HepG2 (cell line): Measurements from ENCODE around the gene KSR1. TPM values are rescaled to one million over a fixed set of nuclear protein-coding genes. Genes with fewer than 3 reads are reported as not detected.
A peak's percentile ranks its signal among the peaks of the same experiment; 100 is the strongest.
"Not testable (repeated sequence)": the region's sequence is repeated elsewhere in the genome, so short reads cannot be mapped to it uniquely, and the experiment has no call there.

Experiments used
- ATAC-seq: fragments of 200-7000 bp; cut with Tn5 transposase; 3 replicates; pipeline ENCODE4 v1.9.1; 2020; ENCODE audit warnings: mild to moderate bottlenecking, moderate library complexity
- BruUV-seq: library from RNA; stranded (reverse); fragments of 400-500 nt; replicated peaks from 2 replicates; lab custom pipeline; 2021; lab: Mats Ljungman, UMichigan
- CTCF ChIA-PET: fragments of 300-600 bp; formaldehyde crosslinking; extraction: SDS; loops from one replicate; lab custom pipeline; 2021; ENCODE audit warnings: low total read pairs, inconsistent platforms, low intra/inter-chr PET ratio; lab: Yijun Ruan, JAX
- POLR2A ChIA-PET: fragments of 350-600 bp; sonication (Branson Sonifier 250); formaldehyde crosslinking; loops from one replicate; lab custom pipeline; 2020; ENCODE audit warnings: antibody characterized with exemption, inconsistent platforms; lab: Yijun Ruan, JAX
- DNase-seq: peaks from one replicate; pipeline ENCODE4 v3.0.0-alpha.2; 2015; ENCODE audit warnings: low spot score
- FAIRE-seq: peaks from 3 replicates; lab custom pipeline; 2011; peaks lifted over from hg19 to GRCh38; lab: Jason Lieb, UNC
- H2AFZ ChIP-seq: one replicate; pipeline ENCODE4 v1.6.1; 2011; ENCODE audit warnings: low read length, inconsistent platforms
- H3K27ac ChIP-seq: fragments of 300-600 bp; 3 replicates; pipeline ENCODE4 v1.8.0; 2011; ENCODE audit warnings: mixed run types, mild to moderate bottlenecking, mixed read lengths, low read length, inconsistent platforms; ENCODE audit not compliant: insufficient read depth; ENCODE audit errors: extremely low read length
- H3K27me3 ChIP-seq, 2 experiments: fragments of 200-600 bp in 1 of 2; 2 replicates in 1 of 2; 3 replicates in 1 of 2; pipeline versions ENCODE4 v1.6.0 to v1.8.0; 2011; ENCODE audit warnings: low read length in 2 of 2, mild to moderate bottlenecking in 2 of 2, moderate library complexity in 2 of 2, inconsistent platforms in 1 of 2; ENCODE audit not compliant: insufficient read depth in 2 of 2, control insufficient read depth in 1 of 2
- H3K36me3 ChIP-seq, 2 experiments: fragments of 200-600 bp in 1 of 2; replicated peaks in 1 of 2; 2 replicates in 1 of 2; 3 replicates in 1 of 2; pipeline versions ENCODE4 v1.5.1 to v1.8.0; 2011; ENCODE audit warnings: low read length in 2 of 2, inconsistent platforms in 1 of 2; ENCODE audit not compliant: insufficient read depth in 2 of 2, control insufficient read depth in 1 of 2
- H3K4me1 ChIP-seq: 2 replicates; pipeline ENCODE4 v1.5.1; 2012; ENCODE audit warnings: low read length, inconsistent platforms; ENCODE audit not compliant: insufficient read depth
- H3K4me2 ChIP-seq: 2 replicates; pipeline ENCODE4 v1.6.0; 2011; ENCODE audit warnings: low read depth, low read length, inconsistent platforms
- H3K4me3 ChIP-seq, 3 experiments: fragments of 200-600 bp in 1 of 3; sonication (generic), shearing (Covaris generic) in 1 of 3; replicated peaks in 1 of 3; 2 replicates each; pipeline ENCODE4 v1.5.1; 2011 to 2016; ENCODE audit warnings: low read length in 3 of 3, inconsistent platforms in 2 of 3, low read depth in 2 of 3, mild to moderate bottlenecking in 2 of 3, control low read depth in 1 of 3, mixed read lengths in 1 of 3; ENCODE audit not compliant: insufficient read depth in 1 of 3
- H3K79me2 ChIP-seq: one replicate; pipeline ENCODE4 v1.6.1; 2011; ENCODE audit warnings: low read length, inconsistent platforms; ENCODE audit not compliant: insufficient read depth
- H3K9ac ChIP-seq: 2 replicates; pipeline ENCODE4 v1.6.0; 2011; ENCODE audit warnings: mild to moderate bottlenecking, low read depth, low read length, inconsistent platforms; ENCODE audit not compliant: insufficient read depth
- H3K9me3 ChIP-seq: 2 replicates; pipeline ENCODE4 v1.5.1; 2012; ENCODE audit warnings: mild to moderate bottlenecking, low read length
- H4K20me1 ChIP-seq: 2 replicates; pipeline ENCODE4 v1.6.0; 2011; ENCODE audit warnings: inconsistent platforms, mild to moderate bottlenecking, low read length, moderate library complexity; ENCODE audit not compliant: insufficient read depth
- EP300 ChIP-seq, 3 experiments: sonication (generic) in 1 of 3; formaldehyde crosslinking in 1 of 3; IDR thresholded peaks; 2 replicates each; pipeline versions ENCODE4 v1.5.1 to v1.6.1; 2011 to 2020; ENCODE audit warnings: low read depth in 2 of 3, low read length in 2 of 3, borderline replicate concordance in 1 of 3, improper control_type of control experiment in 1 of 3, mild to moderate bottlenecking in 1 of 3, missing genetic modification reagents in 1 of 3, moderate library complexity in 1 of 3
- WGBS: methylation state at CpG from one replicate; pipeline ENCODE4 v1.1.6; 2017; ENCODE audit warnings: low lambda C conversion rate; 5-methylcytosine and 5-hydroxymethylcytosine counted together
- in situ Hi-C: cut with HindIII; loops from 2 replicates; pipeline ENCODE4 v1.10.0; 2017; ENCODE audit warnings: low pct_unique_long_range_greater_than_20kb; ENCODE audit not compliant: extremely low pct_ligation_motif_present
- intact Hi-C: fragments of 100-400 bp; cut with micrococcal nuclease; formaldehyde crosslinking; loops from one replicate; pipeline ENCODE4 v1.10.0; 2022; ENCODE audit not compliant: unreplicated experiment
- polyA plus RNA-seq, 8 experiments: library from polyadenylated mRNA; depleted of rRNA in 3 of 8; stranded (reverse) in 7 of 8; unstranded in 1 of 8; fragments of >200 nt; fragmentation: Illumina TruSeq in 4 of 8; extraction: Trizol in 4 of 8; gene quantifications; 2 replicates each; pipeline versions ENCODE4 v1.2.1 to v1.2.3, GENCODE V29; 2011 to 2016; ENCODE audit warnings: low read depth in 4 of 8, missing spikeins in 1 of 8, mixed read lengths in 1 of 8; ENCODE audit not compliant: insufficient read depth in 1 of 8
- total RNA-seq, 5 experiments: library from RNA; depleted of rRNA; stranded (reverse); fragments of >200 nt; fragmentation: Illumina TruSeq; extraction: Trizol; gene quantifications; 2 replicates each; pipeline ENCODE4 v1.2.3, GENCODE V29; 2016; ENCODE audit warnings: low read depth in 1 of 5
- TF ChIP-seq, protein P1 (sequence below): sonication (generic); formaldehyde crosslinking; IDR thresholded peaks from 2 replicates; pipeline ENCODE4 v1.5.0; 2020; ENCODE audit warnings: mild to moderate bottlenecking, missing genetic modification reagents, moderate library complexity
- TF ChIP-seq, protein P2 (sequence below): sonication (generic); formaldehyde crosslinking; IDR thresholded peaks from 2 replicates; pipeline ENCODE4 v1.4.0; 2020; ENCODE audit warnings: missing genetic modification reagents, mild to moderate bottlenecking, borderline replicate concordance
- TF ChIP-seq, protein P3 (sequence below): sonication (generic); formaldehyde crosslinking; IDR thresholded peaks from 2 replicates; pipeline ENCODE4 v1.4.0; 2020; ENCODE audit warnings: missing genetic modification reagents

Gene KSR1
- total and polyA plus RNA-seq, 2 of the 13 experiments (the other 11 are each of a cell fraction or from before 2014, with no cell fraction given), result 10.1 to 16.6 TPM

DNA sequence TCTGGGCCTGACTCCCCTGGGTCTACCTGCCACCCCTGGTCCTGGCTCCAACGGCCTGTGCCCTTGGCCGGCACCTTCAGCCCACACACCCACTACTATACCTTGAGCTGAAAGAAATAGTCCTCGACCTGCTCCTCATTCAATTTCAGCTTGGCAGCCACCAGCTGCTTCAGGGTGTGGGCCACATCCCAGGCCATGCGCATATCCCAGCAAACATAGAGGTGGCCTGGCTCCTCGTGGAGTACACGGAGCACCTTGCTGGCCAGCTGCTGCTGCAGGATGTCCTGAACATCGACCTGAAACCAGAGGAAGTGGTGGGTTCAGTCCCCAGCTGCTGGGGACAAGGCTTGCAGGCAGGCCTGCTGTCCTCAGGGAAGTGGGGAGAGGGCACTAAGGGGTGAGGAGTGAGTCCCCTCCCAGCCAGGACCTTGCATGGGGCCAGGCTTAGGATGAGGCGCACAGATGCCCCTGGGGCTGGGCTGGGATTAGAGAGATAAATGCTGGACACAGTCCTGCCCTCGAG is 197.3 kb downstream of the KSR1 start:
- H3K4me3 ChIP-seq, BruUV-seq, H3K27me3 ChIP-seq, H3K9ac ChIP-seq, H2AFZ ChIP-seq, ATAC-seq, H4K20me1 ChIP-seq, H3K4me2 ChIP-seq, H3K36me3 ChIP-seq, FAIRE-seq, H3K9me3 ChIP-seq, H3K4me1 ChIP-seq, POLR2A ChIA-PET, DNase-seq, H3K79me2 ChIP-seq, H3K27ac ChIP-seq: not testable (repeated sequence)
- in situ Hi-C loops, result loop anchor here (5.0 to 10.0 kb wide), 2 partner anchors 46 to 231 kb away; no protein-coding TSS in a partner anchor
- intact Hi-C loops, result loop anchor here (5.0 kb wide), 2 partner anchors 154 to 229 kb away; no protein-coding TSS in a partner anchor
- CTCF ChIA-PET, result interaction anchor here (2.6 kb wide), 1 partner anchor 103 kb away, joined by 44 read pairs; no protein-coding TSS in a partner anchor
- 32% methylated on average over 7 of the region's 9 CpGs for WGBS

DNA sequence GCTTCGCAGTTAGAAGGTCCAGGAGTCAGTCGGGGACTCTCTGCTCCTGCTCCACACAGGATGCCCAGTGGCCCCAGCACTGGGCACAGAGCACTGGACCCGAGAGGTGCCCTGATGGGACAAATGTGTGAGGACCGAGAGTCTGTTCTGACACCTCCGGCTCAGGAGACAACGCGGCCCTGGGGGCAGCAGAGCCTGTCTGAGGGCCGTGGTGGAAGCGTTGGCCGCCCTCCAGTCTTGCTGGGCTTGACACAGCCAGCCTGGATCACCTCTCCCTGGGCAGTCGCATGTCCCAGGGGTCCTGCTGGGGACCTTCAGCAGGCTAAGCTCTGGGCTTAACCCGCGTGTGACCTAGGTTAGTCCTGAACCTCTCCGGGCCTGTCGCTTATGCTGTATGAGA is 197.9 kb downstream of the KSR1 start:
- Histone ChIP-seq H2AFZ (no peak overlapping the region), H3K9me3 (no peaks in the 10 kb centered on the region), H3K79me2 (no peaks in the 10 kb centered on the region), H3K9ac (no peak overlapping the region), H4K20me1 (no peaks in the 10 kb centered on the region), H3K4me3 (no peak overlapping the region), H3K36me3 (no peaks in the 10 kb centered on the region), H3K27me3 (peaks cover 0 to 4% of the 10 kb centered on the region in 2 experiments; a peak in 3 of 5 replicates), H3K27ac (no peak overlapping the region), H3K4me2 (no peak overlapping the region; the same call in 1 of the 2 replicates), H3K4me1 (no peaks in the 10 kb centered on the region)
- POLR2A ChIA-PET, result no interaction called here
- DNase-seq (no peak), ATAC-seq (no peak), FAIRE-seq (no peak)
- WGBS, result 81% methylated on average over 10 of the region's 15 CpGs
- in situ Hi-C loops, result loop anchor here (5.0 to 10.0 kb wide), 2 partner anchors 47 to 231 kb away; no protein-coding TSS in a partner anchor
- no TSS peak for BruUV-seq
- CTCF ChIA-PET, result interaction anchor here (1.0 to 2.6 kb wide), 6 partner anchors 44 to 273 kb away, joined by 3 to 44 read pairs (median 4); no protein-coding TSS in a partner anchor
- intact Hi-C loops, result loop anchor here (5.0 kb wide), 2 partner anchors 153 to 228 kb away; no protein-coding TSS in a partner anchor
- TF ChIP-seq, protein P1, sequence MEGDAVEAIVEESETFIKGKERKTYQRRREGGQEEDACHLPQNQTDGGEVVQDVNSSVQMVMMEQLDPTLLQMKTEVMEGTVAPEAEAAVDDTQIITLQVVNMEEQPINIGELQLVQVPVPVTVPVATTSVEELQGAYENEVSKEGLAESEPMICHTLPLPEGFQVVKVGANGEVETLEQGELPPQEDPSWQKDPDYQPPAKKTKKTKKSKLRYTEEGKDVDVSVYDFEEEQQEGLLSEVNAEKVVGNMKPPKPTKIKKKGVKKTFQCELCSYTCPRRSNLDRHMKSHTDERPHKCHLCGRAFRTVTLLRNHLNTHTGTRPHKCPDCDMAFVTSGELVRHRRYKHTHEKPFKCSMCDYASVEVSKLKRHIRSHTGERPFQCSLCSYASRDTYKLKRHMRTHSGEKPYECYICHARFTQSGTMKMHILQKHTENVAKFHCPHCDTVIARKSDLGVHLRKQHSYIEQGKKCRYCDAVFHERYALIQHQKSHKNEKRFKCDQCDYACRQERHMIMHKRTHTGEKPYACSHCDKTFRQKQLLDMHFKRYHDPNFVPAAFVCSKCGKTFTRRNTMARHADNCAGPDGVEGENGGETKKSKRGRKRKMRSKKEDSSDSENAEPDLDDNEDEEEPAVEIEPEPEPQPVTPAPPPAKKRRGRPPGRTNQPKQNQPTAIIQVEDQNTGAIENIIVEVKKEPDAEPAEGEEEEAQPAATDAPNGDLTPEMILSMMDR (CRISPR knock-in tag), result no peak
- TF ChIP-seq, protein P2, sequence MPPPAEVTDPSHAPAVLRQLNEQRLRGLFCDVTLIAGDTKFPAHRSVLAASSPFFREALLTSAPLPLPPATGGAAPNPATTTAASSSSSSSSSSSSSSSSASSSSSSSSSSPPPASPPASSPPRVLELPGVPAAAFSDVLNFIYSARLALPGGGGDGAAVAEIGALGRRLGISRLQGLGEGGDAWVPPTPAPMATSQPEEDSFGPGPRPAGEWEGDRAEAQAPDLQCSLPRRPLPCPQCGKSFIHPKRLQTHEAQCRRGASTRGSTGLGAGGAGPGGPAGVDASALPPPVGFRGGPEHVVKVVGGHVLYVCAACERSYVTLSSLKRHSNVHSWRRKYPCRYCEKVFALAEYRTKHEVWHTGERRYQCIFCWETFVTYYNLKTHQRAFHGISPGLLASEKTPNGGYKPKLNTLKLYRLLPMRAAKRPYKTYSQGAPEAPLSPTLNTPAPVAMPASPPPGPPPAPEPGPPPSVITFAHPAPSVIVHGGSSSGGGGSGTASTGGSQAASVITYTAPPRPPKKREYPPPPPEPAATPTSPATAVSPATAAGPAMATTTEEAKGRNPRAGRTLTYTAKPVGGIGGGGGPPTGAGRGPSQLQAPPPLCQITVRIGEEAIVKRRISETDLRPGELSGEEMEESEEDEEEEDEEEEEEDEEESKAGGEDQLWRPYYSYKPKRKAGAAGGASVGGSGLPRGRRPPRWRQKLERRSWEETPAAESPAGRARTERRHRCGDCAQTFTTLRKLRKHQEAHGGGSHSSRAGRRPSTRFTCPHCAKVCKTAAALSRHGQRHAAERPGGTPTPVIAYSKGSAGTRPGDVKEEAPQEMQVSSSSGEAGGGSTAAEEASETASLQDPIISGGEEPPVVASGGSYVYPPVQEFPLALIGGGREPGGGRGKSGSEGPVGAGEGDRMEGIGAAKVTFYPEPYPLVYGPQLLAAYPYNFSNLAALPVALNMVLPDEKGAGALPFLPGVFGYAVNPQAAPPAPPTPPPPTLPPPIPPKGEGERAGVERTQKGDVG, result no peak
- TF ChIP-seq, protein P3, sequence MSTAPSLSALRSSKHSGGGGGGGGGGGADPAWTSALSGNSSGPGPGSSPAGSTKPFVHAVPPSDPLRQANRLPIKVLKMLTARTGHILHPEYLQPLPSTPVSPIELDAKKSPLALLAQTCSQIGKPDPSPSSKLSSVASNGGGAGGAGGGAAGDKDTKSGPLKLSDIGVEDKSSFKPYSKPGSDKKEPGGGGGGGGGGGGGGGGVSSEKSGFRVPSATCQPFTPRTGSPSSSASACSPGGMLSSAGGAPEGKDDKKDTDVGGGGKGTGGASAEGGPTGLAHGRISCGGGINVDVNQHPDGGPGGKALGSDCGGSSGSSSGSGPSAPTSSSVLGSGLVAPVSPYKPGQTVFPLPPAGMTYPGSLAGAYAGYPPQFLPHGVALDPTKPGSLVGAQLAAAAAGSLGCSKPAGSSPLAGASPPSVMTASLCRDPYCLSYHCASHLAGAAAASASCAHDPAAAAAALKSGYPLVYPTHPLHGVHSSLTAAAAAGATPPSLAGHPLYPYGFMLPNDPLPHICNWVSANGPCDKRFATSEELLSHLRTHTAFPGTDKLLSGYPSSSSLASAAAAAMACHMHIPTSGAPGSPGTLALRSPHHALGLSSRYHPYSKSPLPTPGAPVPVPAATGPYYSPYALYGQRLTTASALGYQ (CRISPR knock-in tag), result 0 out of 2 replicates have a peak, but pooled peaks have one; percentile 14
- TF ChIP-seq EP300 (IDR thresholded peaks at IDR 0.05; ENCODE audit: low read depth in 2 of 2, low read length in 2 of 2), result no peak
- TF ChIP-seq EP300 (CRISPR knock-in tag; IDR thresholded peaks at IDR 0.05; ENCODE audit: borderline replicate concordance), result no peak
